NT2/D1 (cell line): ENCODE results near the gene TMEM52.

Experiments
- SUZ12 ChIP-seq: IDR thresholded peaks from 2 replicates; pipeline ENCODE4 v1.6.1; 2011; ENCODE audit not compliant: insufficient read length, insufficient read depth; ENCODE audit errors: extremely low read depth
- YY1 ChIP-seq: IDR thresholded peaks from 2 replicates; pipeline ENCODE4 v1.6.1; 2011; ENCODE audit not compliant: insufficient read length, insufficient read depth
- ZNF274 ChIP-seq: IDR thresholded peaks from 2 replicates; pipeline ENCODE4 v1.6.1; 2011; ENCODE audit warnings: mild to moderate bottlenecking, low read depth, low read length

DNA sequence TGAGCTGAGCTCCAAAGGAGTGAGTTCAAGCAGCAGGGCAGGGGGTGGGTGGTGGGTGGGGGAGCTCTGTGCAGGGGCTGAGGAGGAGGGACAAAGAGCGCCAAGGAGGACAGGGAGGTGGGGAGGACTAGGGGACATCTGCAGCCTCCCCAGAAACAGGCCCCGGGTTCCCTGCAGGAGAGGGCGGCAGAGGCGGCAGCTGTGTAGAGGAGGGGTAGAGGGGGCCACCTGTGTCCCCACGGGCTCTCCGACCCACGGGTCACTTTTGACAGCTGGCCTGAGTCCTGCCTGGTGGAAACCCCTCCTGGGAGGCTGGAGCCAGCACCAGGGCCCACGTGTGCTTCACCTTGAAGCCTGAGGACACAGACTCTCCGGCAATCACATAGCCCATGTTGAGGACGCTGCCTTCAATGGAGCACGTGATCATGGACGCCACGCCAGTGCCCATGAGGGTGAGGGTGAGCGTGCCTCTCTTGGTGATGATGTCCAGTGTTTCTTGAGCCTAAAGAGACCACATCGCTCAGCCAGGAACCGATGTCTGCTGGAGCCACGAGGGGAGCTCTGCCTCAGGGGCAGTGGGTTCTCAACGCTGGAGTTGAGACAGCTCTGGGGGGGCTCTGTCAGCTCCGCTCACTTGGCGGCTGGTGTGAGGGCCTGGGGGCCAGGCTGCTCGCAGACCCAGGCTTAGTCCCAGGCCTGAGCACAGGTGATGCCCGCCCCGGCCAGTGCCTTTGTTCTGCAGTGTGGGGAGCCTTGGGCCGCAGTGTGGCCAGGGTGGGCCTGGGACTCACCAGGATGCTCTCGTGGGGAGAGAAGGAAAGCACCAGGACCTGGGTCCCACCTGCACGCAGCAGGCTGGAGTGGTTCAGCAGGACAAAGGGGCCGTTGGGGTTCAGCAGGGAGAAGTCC lies 6.6 kb upstream of the TMEM52 start:
- TF ChIP-seq YY1 (no peak), ZNF274 (no peak), SUZ12 (no peak)
